ENCODE data around the gene NFKB2.

The NFKB2 gene

GRCh38 chr10:102423372-102423968 is 28.0 kb downstream of the NFKB2 start:
- no peak for DNase-seq

- no peak for DNase-seq
Measured at GRCh38 chr10:102424145-102424544, 28.6 kb downstream of the NFKB2 start.

- DNase-seq, result no peak
Measured at GRCh38 chr10:102424916-102425315, 29.4 kb downstream of the NFKB2 start.

GRCh38 chr10:102425444-102425843 is 29.9 kb downstream of the NFKB2 start:
- DNase-seq, result no peak

- no peak for DNase-seq
Measured at GRCh38 chr10:102426803-102427287, 31.3 kb downstream of the NFKB2 start.

GRCh38 chr10:102429468-102429867 is 34.0 kb downstream of the NFKB2 start:
- no peak for DNase-seq

GRCh38 chr10:102431452-102432124 is 36.1 kb downstream of the NFKB2 start:
- no peak for DNase-seq

GRCh38 chr10:102432162-102432950 is 36.9 kb downstream of the NFKB2 start, which contains the start of gene CUEDC2:
Gene CUEDC2 (minus strand): TSS chr10:102432574. CDS start chr10:102425188, 7,386 bp downstream.
- DNase-seq, result peak; percentile 89 to 93

- no peak for DNase-seq
Measured at GRCh38 chr10:102433619-102434046, 38.1 kb downstream of the NFKB2 start.

GRCh38 chr10:102434394-102435132 is 39.1 kb downstream of the NFKB2 start:
- DNase-seq, result no peak

GRCh38 chr10:102435133-102435497 is 39.6 kb downstream of the NFKB2 start:
- no peak for DNase-seq

- no peak for DNase-seq
Measured at GRCh38 chr10:102435529-102436233, 40.2 kb downstream of the NFKB2 start.

GRCh38 chr10:102436312-102436711 is 40.8 kb downstream of the NFKB2 start:
- no peak for DNase-seq

- DNase-seq, result no peak
Measured at GRCh38 chr10:102437515-102437914, 42.0 kb downstream of the NFKB2 start.

- DNase-seq, result no peak
Measured at GRCh38 chr10:102438374-102438773, 42.9 kb downstream of the NFKB2 start.

- DNase-seq, result no peak
Measured at GRCh38 chr10:102444851-102445250, 49.3 kb downstream of the NFKB2 start.

- DNase-seq, result peak; percentile 19 to 73
Measured at GRCh38 chr10:102449321-102450123, 54.0 kb downstream of the NFKB2 start.

GRCh38 chr10:102450124-102450373 is 54.5 kb downstream of the NFKB2 start:
- no peak for DNase-seq

- DNase-seq, result peak; percentile 66
Measured at GRCh38 chr10:102450374-102451104, 55.0 kb downstream of the NFKB2 start.

- no peak for DNase-seq
Measured at GRCh38 chr10:102451105-102451969, 55.8 kb downstream of the NFKB2 start, which contains the start of gene C10orf95. Gene C10orf95 (minus strand): TSS chr10:102451543. CDS start chr10:102451093, 450 bp downstream.
